SK-N-SH (cell line): ENCODE data around the gene TPCN2. TPM values are rescaled to one million over a fixed set of nuclear protein-coding genes. Genes with fewer than 3 reads are reported as not detected.
"Not testable (repeated sequence)": the region's sequence is repeated elsewhere in the genome, so short reads cannot be mapped to it uniquely, and the experiment has no call there.

Experiments used
- CTCF ChIA-PET: fragments of 300-600, 350-600 bp; formaldehyde crosslinking; extraction: SDS; loops from one replicate; lab custom pipeline; 2021; lab: Yijun Ruan, JAX
- POLR2A ChIA-PET: fragments of 350-600 bp; sonication (Branson Sonifier 250); formaldehyde crosslinking; extraction: SDS; loops from one replicate; lab custom pipeline; 2020; ENCODE audit warnings: antibody characterized with exemption, inconsistent platforms; lab: Yijun Ruan, JAX
- DNase-seq: peaks from one replicate; pipeline ENCODE4 v3.0.0; 2012
- H2AFZ ChIP-seq: fragments of 200-600 bp; sonication (generic); 2 replicates; pipeline ENCODE4 v1.8.1; 2016; ENCODE audit warnings: antibody characterized with exemption, mild to moderate bottlenecking, low read depth
- H3F3A ChIP-seq: fragments of 200-600 bp; sonication (generic); replicated peaks from 2 replicates; pipeline ENCODE3; 2016; ENCODE audit warnings: antibody characterized with exemption, mild to moderate bottlenecking; ENCODE audit not compliant: insufficient read depth
- H3K27ac ChIP-seq, 2 experiments: fragments of 200-500 bp in 1 of 2; fragments of 200-600 bp in 1 of 2; sonication (Bioruptor generic) in 1 of 2; sonication (generic), shearing (Covaris generic) in 1 of 2; 2 replicates each; pipeline versions ENCODE4 v1.5.1 to v1.6.1; 2014 to 2016; ENCODE audit warnings: low read depth in 2 of 2, inconsistent platforms in 1 of 2, low read length in 1 of 2, mild to moderate bottlenecking in 1 of 2, mixed read lengths in 1 of 2
- H3K27me3 ChIP-seq: fragments of 200-600 bp; sonication (generic), shearing (Covaris generic); 2 replicates; pipeline ENCODE4 v1.6.1; 2016; ENCODE audit warnings: mixed run types; ENCODE audit not compliant: insufficient read depth
- H3K36me3 ChIP-seq, 2 experiments: fragments of 200-500 bp in 1 of 2; fragments of 200-600 bp in 1 of 2; sonication (Bioruptor generic) in 1 of 2; sonication (generic) in 1 of 2; replicated peaks in 1 of 2; 2 replicates each; pipeline versions ENCODE3 to v1.5.1; 2014 to 2016; ENCODE audit warnings: low read length in 1 of 2, mild to moderate bottlenecking in 1 of 2; ENCODE audit not compliant: insufficient read depth in 2 of 2, control insufficient read depth in 1 of 2
- H3K4me1 ChIP-seq, 2 experiments: fragments of 200-500 bp in 1 of 2; fragments of 200-600 bp in 1 of 2; sonication (Bioruptor generic) in 1 of 2; sonication (generic), shearing (Covaris generic) in 1 of 2; 2 replicates each; pipeline versions ENCODE4 v1.5.1 to v1.6.1; 2014 to 2016; ENCODE audit warnings: low read depth in 1 of 2, low read length in 1 of 2, mixed run types in 1 of 2; ENCODE audit not compliant: insufficient read depth in 2 of 2, control insufficient read depth in 1 of 2
- H3K4me2 ChIP-seq: fragments of 200-600 bp; sonication (generic), shearing (Covaris generic); 2 replicates; pipeline ENCODE4 v1.6.1; 2017; ENCODE audit warnings: mixed run types
- H3K4me3 ChIP-seq, 2 experiments: fragments of 200-500 bp in 1 of 2; fragments of 200-600 bp in 1 of 2; sonication (Bioruptor generic) in 1 of 2; sonication (generic), shearing (Covaris generic) in 1 of 2; 2 replicates each; pipeline versions ENCODE4 v1.5.1 to v1.8.1; 2014 to 2016; ENCODE audit warnings: low read depth in 2 of 2, inconsistent platforms in 1 of 2, low read length in 1 of 2, mild to moderate bottlenecking in 1 of 2, mixed read lengths in 1 of 2, moderate library complexity in 1 of 2
- H3K79me2 ChIP-seq: fragments of 200-600 bp; sonication (generic); 2 replicates; pipeline ENCODE4 v1.8.1; 2017; ENCODE audit warnings: mild to moderate bottlenecking; ENCODE audit not compliant: insufficient read depth
- H3K9ac ChIP-seq: fragments of 200-600 bp; sonication (generic); 2 replicates; pipeline ENCODE4 v1.6.1; 2017; ENCODE audit warnings: mixed run types
- H3K9me2 ChIP-seq: fragments of 200-600 bp; sonication (generic); 2 replicates; pipeline ENCODE4 v1.6.1; 2017; ENCODE audit warnings: mixed run types
- H3K9me3 ChIP-seq: fragments of 200-600 bp; sonication (generic); 2 replicates; pipeline ENCODE4 v1.6.1; 2017; ENCODE audit warnings: mixed run types, mild to moderate bottlenecking, moderate library complexity
- H4K20me1 ChIP-seq: fragments of 200-600 bp; sonication (generic); 2 replicates; pipeline ENCODE4 v1.6.1; 2017; ENCODE audit warnings: mild to moderate bottlenecking, mixed run types; ENCODE audit not compliant: insufficient read depth
- CHD2 ChIP-seq: fragments of 150-350 bp; IDR thresholded peaks from 2 replicates; pipeline ENCODE4 v1.6.1; 2018; ENCODE audit warnings: low read length; ENCODE audit not compliant: partially characterized antibody
- FOXM1 ChIP-seq: IDR thresholded peaks from 2 replicates; pipeline ENCODE4 v1.4.0; 2012; ENCODE audit warnings: low read depth, mild to moderate bottlenecking
- GABPA ChIP-seq: IDR thresholded peaks from 2 replicates; pipeline ENCODE4 v1.4.0; 2012; ENCODE audit warnings: low read depth, mild to moderate bottlenecking
- JUND ChIP-seq: IDR thresholded peaks from 2 replicates; pipeline ENCODE4 v1.4.0; 2012
- RAD21 ChIP-seq: IDR thresholded peaks from 2 replicates; pipeline ENCODE4 v1.6.1; 2012; ENCODE audit warnings: mild to moderate bottlenecking, low read length
- RXRA ChIP-seq: IDR thresholded peaks from 2 replicates; pipeline ENCODE4 v1.4.0; 2012; ENCODE audit warnings: low read depth, mild to moderate bottlenecking, borderline replicate concordance
- TEAD4 ChIP-seq: IDR thresholded peaks from 2 replicates; pipeline ENCODE4 v1.4.0; 2012; ENCODE audit warnings: mild to moderate bottlenecking, borderline replicate concordance; ENCODE audit not compliant: insufficient read depth
- WGBS: methylation state at CpG from one replicate; pipeline ENCODE4 v1.1.6; 2017; ENCODE audit warnings: low lambda C conversion rate; 5-methylcytosine and 5-hydroxymethylcytosine counted together
- polyA plus RNA-seq, 3 experiments: library from polyadenylated mRNA; depleted of rRNA; stranded (reverse); fragments of >200 nt; gene quantifications; 2 replicates each; pipeline ENCODE4 v1.2.3, GENCODE V29; 2012
- TF ChIP-seq, protein P1 (sequence below): fragments of 150-350 bp; IDR thresholded peaks from 2 replicates; pipeline ENCODE4 v1.6.1; 2016; ENCODE audit warnings: mild to moderate bottlenecking, low read depth, low read length
- TF ChIP-seq, protein P2 (sequence below): IDR thresholded peaks from 2 replicates; pipeline ENCODE4; 2012

Gene TPCN2
- polyA plus RNA-seq, 1 of the 3 experiments (the other 2 are of a cell fraction), result 8.7 TPM

DNA sequence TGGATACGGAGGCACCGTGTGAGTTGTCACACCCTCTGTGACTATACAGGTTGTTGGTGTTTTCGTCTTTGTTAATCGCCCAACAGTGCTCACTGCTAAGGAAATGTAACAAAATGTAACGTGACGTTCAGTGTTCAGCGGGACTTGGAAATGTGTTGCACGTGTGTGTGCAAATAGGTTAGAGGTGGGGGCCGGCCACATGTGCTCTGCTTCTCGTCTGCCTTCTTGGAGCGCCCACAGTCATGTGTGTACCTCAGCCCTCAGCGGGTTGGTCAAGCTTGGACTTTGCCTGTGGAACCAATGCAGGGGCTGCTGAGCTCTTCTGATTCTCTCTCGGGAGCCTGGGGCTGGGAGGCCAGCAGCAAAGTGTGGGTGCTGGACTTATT is 99.6 kb downstream of the TPCN2 start (continued):
- TF ChIP-seq TEAD4 (no peak), RAD21 (no peak), GABPA (no peak)
- TF ChIP-seq, protein P1, sequence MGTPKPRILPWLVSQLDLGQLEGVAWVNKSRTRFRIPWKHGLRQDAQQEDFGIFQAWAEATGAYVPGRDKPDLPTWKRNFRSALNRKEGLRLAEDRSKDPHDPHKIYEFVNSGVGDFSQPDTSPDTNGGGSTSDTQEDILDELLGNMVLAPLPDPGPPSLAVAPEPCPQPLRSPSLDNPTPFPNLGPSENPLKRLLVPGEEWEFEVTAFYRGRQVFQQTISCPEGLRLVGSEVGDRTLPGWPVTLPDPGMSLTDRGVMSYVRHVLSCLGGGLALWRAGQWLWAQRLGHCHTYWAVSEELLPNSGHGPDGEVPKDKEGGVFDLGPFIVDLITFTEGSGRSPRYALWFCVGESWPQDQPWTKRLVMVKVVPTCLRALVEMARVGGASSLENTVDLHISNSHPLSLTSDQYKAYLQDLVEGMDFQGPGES, result no peak
- TF ChIP-seq, all 33 proteins: peak for 0

DNA sequence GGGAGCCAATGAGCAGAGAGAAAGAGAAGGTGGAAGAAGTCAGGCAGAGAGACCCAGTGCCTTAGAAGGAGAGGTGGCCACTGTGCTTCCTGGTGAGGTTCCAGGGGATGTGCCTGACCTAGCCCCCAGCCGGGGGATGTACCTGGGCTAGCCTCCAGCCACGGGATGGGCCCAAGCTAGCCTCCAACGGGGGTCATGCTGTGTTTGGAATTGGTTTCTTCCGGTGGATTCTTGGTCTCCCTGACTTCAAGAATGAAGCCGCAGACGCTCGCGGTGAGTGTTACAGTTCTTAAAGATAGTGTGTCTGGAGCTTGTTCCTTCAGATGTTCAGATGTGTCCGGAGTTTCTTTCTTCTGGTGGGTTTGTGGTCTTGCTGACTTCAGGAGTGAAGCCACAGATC is 100.1 kb downstream of the TPCN2 start:
- Histone ChIP-seq H3K9ac (no peak overlapping the region), H3K4me3 (no peak overlapping the region), H3K27me3 (no peaks in the 10 kb centered on the region), H3K27ac (no peak overlapping the region), H2AFZ (no peak overlapping the region), H3K79me2 (no peaks in the 10 kb centered on the region), H3K4me2 (no peak overlapping the region), H3K9me2 (no peaks in the 10 kb centered on the region), H3K36me3 (no peaks in the 10 kb centered on the region), H3K9me3 (peaks cover 4% of the 10 kb centered on the region; the same call in 1 of the 2 replicates), H4K20me1 (no peaks in the 10 kb centered on the region), H3K4me1 (no peaks in the 10 kb centered on the region), H3F3A (no peaks in the 10 kb centered on the region)
- DNase-seq, result no peak
- CTCF ChIA-PET, result interaction anchor here (1.7 kb wide), 1 partner anchor 18 kb away, joined by 6 read pairs; no protein-coding TSS in a partner anchor
- WGBS, result 77% methylated on average over 9 of the region's 9 CpGs
- TF ChIP-seq CHD2 (no peak), RXRA (no peak), JUND (no peak), FOXM1 (no peak), TEAD4 (no peak)
- TF ChIP-seq, protein P2, sequence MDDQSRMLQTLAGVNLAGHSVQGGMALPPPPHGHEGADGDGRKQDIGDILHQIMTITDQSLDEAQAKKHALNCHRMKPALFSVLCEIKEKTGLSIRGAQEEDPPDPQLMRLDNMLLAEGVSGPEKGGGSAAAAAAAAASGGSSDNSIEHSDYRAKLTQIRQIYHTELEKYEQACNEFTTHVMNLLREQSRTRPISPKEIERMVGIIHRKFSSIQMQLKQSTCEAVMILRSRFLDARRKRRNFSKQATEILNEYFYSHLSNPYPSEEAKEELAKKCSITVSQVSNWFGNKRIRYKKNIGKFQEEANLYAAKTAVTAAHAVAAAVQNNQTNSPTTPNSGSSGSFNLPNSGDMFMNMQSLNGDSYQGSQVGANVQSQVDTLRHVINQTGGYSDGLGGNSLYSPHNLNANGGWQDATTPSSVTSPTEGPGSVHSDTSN, result no peak
- POLR2A ChIA-PET, result no interaction called here

DNA sequence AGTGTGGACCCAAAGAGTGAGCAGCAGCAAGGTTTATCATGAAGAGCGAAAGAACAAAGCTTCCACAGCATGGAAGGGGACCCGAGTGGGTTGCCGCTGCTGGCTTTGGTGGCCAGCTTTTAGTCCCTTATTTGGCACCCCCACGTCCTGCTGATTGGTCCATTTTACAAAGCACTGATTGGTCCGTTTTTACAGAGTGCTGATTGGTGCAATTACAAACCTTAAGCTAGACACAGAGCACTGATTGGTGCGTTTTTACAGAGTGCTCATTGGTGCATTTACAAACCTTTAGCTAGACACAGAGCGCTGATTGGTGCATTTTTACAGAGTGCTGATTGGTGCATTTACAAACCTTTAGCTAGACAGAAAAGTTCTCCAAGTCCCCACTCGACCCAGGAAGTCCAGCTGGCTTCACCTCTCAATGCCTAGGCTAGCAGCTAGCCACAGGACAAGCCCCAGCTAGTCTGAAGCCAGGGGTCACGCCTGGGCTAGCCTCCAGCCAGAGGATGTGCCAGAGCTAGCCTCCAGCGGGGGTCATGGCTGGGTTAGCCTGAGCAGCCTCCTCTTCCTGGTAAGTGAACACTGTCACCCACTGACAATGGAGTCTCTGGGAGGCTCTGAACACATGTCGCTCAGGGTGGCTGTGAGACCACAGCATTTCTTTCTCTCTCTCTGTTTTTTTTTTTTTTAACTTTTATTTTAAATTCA is 100.8 kb downstream of the TPCN2 start:
- H4K20me1 ChIP-seq, H3F3A ChIP-seq, H2AFZ ChIP-seq, H3K4me2 ChIP-seq, POLR2A ChIA-PET, DNase-seq, H3K27ac ChIP-seq, H3K79me2 ChIP-seq, H3K9ac ChIP-seq, H3K4me3 ChIP-seq, H3K27me3 ChIP-seq, H3K9me3 ChIP-seq, H3K4me1 ChIP-seq, H3K36me3 ChIP-seq, H3K9me2 ChIP-seq: not testable (repeated sequence)
- CTCF ChIA-PET, result interaction anchor here (1.7 kb wide), 1 partner anchor 18 kb away, joined by 6 read pairs; no protein-coding TSS in a partner anchor
- 73% methylated on average over 8 of the region's 11 CpGs for WGBS
